Frontal cortex (tissue), 4 donors: ENCODE data around the gene TOM1L1. TPM values are rescaled to one million over a fixed set of nuclear protein-coding genes. Genes with fewer than 3 reads are reported as not detected.
"Not testable (repeated sequence)": the region's sequence is repeated elsewhere in the genome, so short reads cannot be mapped to it uniquely, and the experiment has no call there.

Experiments used
- DNase-seq, 2 donors: peaks; one replicate each; pipeline ENCODE4 v3.0.0; 2012; ENCODE audit warnings: low spot score in 2 of 2
- FAIRE-seq: peaks from 2 replicates; lab custom pipeline; 2012; peaks lifted over from hg19 to GRCh38; lab: Jason Lieb, UNC
- total RNA-seq: library from RNA; depleted of rRNA; stranded (reverse); fragments of >200 nt; gene quantifications from one replicate; pipeline ENCODE4 v1.2.3, GENCODE V29; 2014
- donor health status: control.
- donor health status: control.
- donor health status: control.

Gene TOM1L1, protein sequence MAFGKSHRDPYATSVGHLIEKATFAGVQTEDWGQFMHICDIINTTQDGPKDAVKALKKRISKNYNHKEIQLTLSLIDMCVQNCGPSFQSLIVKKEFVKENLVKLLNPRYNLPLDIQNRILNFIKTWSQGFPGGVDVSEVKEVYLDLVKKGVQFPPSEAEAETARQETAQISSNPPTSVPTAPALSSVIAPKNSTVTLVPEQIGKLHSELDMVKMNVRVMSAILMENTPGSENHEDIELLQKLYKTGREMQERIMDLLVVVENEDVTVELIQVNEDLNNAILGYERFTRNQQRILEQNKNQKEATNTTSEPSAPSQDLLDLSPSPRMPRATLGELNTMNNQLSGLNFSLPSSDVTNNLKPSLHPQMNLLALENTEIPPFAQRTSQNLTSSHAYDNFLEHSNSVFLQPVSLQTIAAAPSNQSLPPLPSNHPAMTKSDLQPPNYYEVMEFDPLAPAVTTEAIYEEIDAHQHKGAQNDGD
- 20.4 TPM for total RNA-seq

DNA sequence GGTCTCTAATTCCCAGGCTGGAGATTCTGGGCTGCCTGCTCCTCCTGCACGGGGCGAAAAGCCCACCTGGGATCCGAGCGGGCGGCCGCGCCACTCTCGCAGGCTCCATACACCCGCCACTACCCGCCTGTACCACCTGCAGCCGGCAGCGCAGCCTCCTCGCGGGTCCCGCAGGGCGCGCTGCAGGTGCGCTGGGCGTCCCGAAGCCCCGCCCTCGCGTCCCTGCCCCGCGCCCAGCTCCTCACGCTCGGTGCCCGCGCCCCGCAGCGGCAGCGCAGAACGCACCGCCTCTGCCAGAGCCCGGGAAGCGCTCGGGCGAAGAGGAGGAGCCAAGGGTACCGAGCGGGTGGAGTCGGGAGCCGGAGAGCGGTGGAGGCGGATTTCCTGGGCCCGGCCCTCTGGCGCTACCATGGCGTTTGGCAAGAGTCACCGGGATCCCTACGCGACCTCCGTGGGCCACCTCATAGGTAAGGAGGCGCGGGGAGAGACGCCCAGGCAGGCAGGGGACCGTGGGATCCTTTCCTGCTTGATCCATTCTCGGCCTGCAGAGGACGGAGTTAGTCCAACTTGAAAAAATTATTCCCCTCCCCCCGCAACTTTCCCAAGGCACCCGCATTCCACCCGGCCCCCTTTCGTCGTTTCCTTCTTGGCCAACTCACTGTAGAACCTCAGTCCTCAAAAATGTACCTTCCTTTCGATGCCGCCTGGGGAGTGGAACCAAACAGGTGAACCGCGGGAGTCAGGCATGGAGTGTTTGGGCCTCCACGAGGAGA is at the start of gene TOM1L1:
Gene TOM1L1, plus strand, starts transcription at position 396 of the 773 bp plus-strand sequence. Its CDS starts 14 bp downstream, at position 410.
- no peak for FAIRE-seq

DNA sequence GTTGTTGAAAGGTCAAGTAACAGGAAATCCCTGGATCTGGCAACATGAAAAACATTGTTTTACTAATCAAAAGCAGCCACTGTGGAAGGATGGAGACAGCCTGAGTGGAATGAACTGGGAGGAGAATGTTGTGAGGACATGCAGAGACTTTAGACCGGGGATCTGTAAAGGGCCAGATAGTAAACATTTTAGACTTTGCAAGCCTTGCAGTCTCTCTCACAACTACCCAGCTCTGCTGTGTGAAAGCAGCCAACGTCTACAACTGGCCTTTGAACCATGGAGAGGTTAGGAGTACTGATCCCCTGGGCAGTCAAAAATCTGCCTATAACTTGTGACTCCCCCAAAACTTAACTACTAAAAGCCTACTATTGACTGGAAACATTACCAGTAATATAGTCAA is 41.5 kb upstream of the TOM1L1 start:
- DNase-seq = no peak

More for the DNA sequence above, at the start of gene TOM1L1:
- peak; percentile 48 to 66 for DNase-seq

DNA sequence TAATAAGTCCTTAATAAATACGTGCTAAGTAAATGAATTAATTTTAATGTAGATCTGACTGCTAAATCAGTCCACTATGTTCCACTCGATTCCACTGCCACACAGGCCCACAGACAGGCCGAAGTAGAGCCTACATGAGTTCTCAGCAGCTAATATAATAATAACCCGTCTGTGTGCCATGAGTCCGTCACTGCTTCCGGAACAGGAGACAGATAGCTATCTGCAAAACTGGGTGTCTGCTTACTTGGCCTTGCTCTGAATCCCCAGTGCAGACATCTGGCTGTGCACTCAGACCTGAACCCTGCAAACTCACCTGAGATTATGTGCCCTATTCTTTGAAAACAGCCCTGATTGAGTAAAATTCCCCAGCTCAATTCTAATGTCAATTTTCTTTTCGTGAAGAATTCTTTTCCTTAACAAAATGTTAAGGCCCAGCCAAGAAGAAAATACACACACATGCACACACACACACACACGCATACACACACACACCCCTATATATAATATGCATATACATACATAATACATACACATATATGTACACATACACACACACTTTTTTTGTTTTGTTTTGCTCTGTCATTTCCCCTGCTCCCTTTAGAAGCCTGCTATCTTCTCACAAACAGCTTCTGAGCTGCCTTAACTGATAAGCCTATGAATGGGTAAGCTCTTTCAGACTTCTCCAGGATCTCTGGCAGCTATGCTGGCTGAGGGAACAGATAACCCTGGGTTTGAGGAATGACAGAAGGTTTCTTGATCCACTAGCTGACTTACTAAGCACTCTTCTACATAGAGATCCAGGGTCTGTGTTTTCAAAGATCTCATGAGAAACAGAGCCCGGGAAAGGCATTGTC is 39.8 kb upstream of the TOM1L1 start:
- DNase-seq = no peak
- FAIRE-seq = no peak

More for the DNA sequence above, 41.5 kb upstream of the TOM1L1 start:
- FAIRE-seq = no peak

DNA sequence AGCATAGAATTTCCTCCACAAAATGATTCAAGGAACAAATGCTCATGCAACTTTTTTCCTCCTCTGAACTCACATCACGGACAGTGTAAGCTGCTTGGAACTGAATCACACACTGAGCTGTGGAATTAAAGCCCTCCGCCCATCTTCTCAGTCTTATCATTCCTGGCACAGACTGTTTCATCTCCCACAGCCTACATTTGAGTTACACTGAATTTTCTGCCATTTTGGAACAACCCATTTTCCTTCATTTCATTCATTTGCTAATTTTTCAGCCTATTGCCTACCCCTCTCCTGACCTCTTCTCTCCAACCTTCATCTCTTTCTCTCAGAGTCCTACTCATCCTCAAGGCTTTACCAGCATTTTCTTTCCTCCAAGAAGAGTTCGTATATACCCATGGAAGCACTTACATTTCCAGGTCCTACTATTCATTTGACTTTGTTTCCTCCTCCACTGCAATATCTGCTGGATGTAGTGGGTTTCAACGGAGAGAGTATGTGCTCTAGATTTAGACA is 39.1 kb upstream of the TOM1L1 start:
- FAIRE-seq (no peak), DNase-seq (no peak)

DNA sequence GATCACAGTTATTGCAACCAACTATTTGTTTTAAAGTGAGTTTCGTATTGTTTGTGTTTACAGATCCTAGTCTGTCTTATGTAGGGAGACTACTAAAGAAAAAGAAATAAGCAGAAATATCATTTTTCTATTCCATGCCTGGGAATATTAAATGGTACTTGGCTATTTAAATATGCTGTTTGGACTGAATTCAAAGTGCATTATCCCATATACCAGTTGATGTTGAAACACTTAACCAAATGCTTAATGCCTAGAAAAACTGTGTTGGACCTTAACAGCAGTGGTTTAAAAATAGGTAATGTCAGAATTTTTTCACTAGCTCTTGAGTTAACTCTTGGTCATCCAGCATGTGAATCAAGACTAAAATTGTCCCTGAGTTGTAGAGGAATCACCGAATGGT is 37.5 kb upstream of the TOM1L1 start:
- FAIRE-seq (no peak), DNase-seq (no peak)

DNA sequence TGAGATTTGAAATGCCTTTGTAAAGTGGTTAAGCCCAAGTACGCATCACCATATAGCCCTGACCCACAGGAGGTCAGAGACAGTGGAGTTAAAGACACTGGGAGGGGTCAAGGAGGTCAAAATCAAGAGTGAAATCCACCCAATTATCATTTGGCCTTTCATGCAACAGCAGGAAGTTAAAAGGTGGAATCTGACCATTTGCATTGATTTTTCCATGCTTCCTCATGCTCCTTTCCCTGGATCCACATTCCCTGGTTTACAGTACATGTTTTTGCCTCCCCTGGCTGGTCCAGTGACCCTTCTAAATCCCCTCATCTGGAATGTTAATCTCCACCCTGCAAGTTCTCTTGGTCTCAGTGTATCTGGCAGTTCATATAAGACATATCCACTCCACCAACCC is 36.6 kb upstream of the TOM1L1 start:
- FAIRE-seq (no peak), DNase-seq (no peak)

DNA sequence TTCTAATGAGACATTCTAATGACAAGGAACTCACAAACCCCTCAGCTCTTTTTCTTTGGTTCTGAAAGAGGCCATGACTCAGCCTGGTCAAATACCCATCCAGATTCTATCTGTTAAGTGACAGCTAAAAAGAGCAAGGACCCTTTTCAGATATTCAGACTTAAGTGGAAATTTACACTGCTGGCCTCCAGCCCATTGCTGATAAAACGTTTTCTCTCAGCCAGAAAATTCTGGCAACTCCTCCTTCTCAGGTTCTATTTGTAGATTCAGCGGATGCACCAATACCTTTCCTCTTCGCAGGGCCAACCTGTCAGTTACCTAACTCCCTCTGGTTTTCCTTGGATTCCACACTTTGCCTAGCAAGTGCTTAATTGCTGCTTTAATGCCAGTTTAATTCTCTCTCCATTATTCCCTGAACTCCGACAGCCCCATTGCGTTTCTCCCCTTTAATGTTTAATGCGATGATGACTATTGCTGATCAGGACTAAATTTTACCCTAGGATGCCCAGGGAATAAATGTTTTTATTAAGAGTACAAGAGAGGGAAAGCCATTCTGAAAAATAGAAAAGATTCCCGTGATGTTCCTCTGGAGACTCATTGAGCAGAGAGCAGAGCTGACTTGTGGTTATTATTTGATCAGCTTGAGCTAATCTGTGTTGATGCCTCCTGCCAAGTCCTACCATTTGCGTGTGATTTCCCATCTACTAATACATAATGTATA is 35.9 kb upstream of the TOM1L1 start:
- DNase-seq (no peak), FAIRE-seq (no peak)

DNA sequence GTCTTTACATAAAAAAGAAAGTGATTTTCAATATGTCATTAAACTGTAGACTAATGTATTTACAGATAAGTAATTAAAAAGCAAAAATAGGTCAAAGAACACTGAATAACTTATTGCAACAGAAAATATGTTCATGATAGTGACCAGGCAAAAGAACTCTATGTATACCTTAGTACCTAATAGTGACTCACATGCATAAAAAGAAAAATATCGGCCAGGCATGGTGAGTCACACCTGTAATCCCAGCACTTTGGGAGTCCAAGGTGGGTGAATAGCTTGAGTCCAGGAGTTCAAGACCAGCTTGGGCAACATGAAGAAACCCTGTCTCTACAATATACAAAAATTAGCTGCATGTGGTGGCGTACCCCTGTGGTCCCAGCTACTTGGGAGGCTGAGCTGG is 33.0 kb upstream of the TOM1L1 start:
- no peak for DNase-seq
- FAIRE-seq = no peak

DNA sequence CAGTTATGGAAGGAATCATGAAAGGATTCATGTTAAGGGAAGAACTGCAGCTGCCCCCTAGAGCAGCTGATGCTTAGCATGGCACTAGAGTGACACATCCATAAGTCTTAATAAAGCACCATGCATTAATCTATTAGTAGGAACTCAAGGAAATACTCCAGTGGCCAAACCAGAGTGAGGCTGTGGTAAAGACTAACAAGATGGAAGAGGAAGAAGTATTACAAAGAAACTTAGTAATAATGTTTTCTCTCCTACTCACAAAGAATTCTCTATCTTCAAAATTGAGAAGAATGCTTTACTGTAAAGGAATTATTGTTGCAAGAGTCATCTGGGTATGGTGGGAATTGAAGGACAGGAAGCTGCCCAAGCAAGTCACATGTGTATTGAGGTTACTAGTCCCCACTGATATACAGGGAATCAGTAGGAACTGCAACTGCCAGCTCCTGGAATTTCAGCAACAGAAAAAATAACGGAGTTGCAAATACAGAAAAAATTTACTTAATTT is 29.9 kb upstream of the TOM1L1 start:
- FAIRE-seq (no peak), DNase-seq (no peak)

DNA sequence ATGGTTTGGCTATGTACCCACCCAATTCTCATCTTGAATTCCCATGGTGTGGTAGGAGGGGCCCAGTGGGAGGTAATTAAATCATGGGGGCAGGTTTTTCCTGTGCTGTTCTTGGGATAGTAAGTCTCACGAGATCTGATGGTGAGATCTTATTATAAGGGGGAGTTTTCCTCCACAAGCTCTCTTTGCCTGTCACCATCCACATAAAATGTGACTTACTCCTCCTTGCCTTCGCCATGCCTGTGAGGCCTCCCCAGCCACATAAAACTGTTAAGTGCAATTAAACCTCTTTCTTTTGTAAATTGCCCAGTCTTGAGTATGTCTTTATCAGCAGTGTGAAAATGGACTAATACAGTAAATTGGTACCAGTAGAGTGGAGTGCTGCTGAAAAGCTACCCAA is 24.7 kb upstream of the TOM1L1 start:
- FAIRE-seq = not testable (repeated sequence)

DNA sequence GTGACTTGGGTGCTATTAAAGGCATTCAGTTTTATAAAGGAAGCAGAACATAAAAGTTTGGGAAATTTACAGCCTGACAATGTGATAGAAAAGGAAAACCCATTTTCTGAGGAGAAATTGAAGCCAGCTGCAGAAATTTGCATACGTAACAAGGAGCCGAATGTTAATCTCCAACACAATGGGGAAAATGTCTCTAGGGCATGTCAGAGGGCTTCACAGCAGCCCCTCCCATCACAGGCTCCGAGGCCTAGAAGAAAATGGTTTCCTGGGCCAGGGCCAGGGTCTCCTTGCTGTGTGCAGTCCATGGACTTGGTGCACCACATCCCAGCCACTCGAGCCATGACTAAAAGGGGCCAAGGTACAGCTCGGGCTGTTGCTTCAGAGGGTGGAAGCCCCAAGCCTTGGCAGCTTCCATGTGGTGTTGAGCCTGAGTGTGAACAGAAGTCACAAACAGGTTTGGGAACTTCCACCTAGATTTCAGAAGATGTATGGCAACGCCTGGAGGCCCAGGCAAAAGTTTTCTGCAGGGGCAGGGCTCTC is 23.9 kb upstream of the TOM1L1 start:
- no peak for FAIRE-seq
- no peak for DNase-seq

More for the DNA sequence above, 24.7 kb upstream of the TOM1L1 start:
- DNase-seq = not testable (repeated sequence)

DNA sequence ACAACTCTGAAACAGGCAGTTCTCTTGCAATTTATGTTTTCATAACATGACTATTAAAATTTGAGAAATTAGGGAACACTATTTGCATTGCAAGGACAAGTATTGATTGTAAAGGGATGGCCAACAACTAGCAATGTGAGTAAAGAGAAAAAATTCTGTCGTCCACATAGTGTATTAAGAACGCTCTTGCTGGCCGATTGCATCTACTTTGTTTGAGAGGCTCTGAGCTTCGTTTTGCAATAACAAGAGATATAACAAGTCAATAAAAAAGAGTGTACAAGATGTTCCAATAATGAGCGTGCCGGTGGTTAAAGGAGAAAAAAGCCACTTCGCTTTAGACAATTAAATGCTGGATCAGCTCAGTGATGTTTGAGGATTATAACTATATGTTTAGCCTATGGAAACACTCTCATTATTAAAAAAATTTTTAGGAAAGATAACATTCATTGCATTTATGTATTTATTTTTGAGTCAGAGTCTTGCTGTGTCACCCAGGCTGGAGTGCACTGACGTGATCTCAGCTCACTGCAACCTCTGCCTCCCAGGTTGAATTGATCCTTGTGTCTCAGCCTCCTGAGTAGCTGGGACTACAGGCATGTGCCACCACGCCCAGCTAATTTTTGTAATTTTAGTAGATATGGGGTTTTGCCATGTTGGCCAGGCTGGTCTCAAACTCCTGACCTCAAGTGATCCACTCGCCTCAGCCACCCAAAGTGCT is 19.2 kb upstream of the TOM1L1 start:
- DNase-seq (no peak), FAIRE-seq (no peak)

DNA sequence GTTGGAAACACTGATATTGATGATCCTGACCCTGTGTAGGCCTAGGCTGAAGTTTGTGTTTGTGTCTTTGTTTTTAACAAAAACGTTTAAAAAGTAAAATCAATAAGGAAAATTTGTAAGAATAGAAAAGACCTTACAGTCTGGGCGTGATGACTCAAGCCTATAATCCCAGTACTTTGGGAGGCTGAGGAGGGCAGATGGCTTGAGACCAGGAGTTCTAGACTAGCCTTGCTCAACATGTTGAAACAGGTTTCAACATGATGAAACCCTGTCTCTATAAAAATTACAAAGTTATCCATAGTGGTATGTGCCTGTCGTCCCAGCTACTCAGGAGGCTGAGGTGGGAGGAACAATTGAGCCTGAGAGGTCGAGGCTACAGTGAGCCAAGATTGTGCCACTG is 18.3 kb upstream of the TOM1L1 start:
- FAIRE-seq = no peak

DNA sequence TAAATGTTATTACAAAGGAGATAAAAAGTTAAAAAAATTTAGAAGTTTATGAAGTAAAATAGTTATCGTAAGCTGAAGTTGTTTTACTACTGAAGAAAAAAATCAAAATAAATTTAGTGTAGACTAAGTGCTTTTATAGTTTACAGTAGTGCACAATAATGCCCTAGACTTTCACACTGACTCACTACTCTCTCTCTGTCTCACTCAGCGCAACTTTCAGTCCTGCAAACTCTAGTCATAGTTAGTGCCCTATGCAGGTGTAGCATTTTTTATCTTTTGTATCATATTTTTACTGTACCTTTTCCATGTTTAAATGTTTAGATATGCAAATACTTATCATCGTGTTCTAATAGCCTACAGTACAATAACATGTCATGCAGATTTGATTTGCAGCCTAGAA is 17.7 kb upstream of the TOM1L1 start:
- FAIRE-seq = no peak
- DNase-seq = no peak

More for the DNA sequence above, 18.3 kb upstream of the TOM1L1 start:
- DNase-seq = no peak

DNA sequence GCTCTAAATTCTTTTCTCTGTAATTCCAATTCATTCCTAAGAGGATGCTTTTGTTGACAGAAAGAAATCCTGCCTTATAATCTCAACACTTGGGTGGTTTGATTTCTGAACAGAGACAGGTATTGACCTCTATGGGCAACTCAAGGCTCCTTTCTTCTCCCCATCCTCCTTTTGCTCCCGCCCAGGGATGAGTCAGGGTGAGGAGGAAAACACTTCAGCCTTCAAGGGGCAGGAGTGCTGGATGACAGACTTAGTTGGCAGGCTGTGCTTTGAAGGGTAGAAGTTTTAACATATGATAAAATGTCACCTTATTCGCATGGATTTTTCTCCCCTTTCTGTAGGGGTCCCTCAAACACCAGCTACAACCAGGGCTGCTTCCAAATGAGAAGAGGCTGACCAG is 16.7 kb upstream of the TOM1L1 start:
- FAIRE-seq = no peak

DNA sequence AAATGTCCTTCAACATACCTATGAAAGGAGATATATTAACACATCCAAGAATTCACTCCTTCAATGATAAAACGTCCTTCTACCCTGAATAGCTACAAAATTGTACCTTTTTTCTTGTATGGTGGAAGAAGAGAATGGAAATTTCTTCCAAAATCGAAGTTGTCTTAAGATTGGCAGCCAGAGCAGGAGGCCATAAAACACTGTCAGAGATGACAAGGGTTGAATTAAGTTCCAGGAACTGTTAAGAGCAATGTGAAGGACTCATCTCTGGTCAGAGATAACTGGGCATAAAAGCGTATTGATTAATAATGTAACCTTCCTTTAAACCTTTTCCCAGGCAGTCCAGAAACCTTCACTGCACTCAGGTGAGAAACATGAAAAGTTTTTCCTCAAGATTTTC is 12.9 kb upstream of the TOM1L1 start:
- DNase-seq = no peak
- no peak for FAIRE-seq

More for the DNA sequence above, 16.7 kb upstream of the TOM1L1 start:
- DNase-seq = no peak

DNA sequence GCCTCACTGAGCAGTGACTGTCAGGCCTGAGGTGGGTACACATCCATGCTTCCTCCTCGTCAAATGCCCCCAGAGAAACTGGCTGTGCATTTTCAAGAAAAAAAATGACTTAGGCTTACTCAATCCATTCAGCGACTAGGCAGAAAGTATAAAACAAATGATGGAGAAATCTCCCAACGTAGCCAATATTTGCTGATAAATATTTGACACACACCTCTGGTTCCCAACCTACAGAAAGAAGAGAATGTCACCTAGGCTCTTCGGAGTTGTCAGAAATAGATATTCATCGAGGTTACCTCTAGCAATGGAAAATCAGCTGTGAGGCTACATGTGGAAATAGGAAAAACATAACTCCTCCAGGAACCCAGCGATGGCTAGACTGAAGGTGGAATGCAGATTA is 12.4 kb upstream of the TOM1L1 start:
- FAIRE-seq = no peak

DNA sequence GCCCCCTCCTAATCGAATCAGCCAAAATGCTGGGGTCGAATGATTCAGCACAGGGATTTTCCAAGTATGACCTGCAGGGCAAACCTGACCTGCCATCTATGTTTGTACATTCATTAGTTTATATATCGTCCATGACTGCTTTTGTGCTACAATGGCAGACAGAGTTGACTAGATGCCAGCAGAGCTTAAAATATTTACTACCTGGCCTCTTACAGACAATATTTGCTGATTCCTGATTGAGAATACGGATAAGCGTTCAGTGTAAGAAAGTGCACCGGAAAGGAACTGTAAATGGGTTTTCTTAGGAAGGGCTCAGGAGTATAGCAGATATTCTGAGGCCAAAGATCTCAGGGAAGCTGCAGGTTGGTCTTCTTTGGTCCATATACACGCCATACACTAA is 11.7 kb upstream of the TOM1L1 start:
- DNase-seq (no peak), FAIRE-seq (no peak)

More for the DNA sequence above, 12.4 kb upstream of the TOM1L1 start:
- DNase-seq = no peak
